SIG-M5 treated with dmso at 0.1 percent for 504 hours (cell line): Measurements from ENCODE around the gene ISG20L2.
A peak's percentile ranks its signal among the peaks of the same experiment; 100 is the strongest.

Experiments
- DNase-seq: peaks from one replicate; lab custom pipeline; 2025; ENCODE audit not compliant: unreplicated experiment; lab: John Stamatoyannopoulos, UW

Gene ISG20L2

DNA sequence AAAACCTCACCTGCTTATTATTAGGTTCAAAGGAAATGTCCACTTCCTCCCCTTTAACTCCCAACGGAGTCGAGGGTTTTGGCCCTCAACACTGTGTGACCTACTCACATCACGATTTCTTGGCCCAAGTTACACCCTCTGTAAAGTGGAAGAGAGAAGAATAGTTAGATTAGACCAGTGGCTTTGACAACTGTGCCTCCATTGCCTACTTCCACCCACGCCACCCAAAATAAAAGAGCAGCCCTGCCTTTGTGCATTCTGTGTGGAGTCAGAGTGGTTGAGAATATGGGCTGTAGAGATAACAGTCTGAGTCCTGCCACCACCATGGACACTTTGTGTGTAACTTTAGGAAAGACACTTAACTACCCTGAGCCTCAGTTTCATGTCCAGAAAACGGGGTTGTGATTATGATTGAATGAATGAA lies 27.0 kb upstream of the ISG20L2 start:
- DNase-seq: no peak

DNA sequence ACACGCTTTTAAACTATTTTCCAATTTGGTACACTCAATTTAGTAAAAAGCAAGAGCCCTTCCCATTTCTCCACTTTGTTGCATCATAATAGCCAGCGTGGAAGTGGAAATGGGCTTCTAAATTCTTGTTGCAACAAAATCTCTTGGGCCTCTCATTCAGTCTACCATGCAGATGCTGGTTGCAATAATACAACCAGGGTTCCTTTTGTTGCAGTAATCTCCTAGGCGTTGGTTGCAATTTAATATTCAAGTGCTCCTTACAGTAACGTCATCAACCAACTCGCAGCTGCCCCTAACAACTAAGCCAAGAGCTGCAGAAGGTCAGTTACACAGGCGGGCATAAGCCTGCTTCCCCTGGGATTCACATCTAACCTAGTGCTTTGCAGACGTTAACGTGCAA lies 25.7 kb upstream of the ISG20L2 start:
- peak; percentile 36 for DNase-seq

DNA sequence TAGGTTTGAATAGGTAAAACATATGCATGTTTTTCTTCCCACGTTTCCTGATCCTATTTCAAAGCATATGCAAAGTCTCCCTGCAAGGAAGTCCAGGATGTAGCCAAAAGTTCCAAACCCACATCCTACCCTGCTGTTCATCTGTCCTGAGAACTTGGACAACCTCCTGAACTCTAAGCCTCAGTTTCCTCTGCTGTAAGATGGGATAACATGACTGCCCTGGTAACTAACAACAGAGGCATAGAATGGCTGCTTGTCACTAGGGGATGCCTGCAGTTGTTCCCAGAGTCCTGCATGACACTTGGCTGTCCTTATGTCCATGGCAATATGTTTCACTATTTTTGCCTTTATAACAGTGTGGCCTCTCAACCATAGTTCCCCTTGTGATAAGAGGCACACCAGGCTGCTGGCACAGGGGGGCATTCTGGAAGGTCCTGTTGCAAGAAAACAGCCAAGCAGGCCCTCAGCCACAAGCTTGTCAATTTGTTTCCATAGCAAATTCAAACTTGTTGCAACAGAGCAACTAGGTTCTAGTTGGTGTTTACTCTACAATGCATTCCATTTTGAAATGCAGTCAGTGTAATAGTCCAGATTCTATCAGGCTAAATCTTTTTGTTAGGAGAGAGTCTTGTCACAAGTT lies 24.4 kb upstream of the ISG20L2 start:
- DNase-seq: peak; percentile 52

DNA sequence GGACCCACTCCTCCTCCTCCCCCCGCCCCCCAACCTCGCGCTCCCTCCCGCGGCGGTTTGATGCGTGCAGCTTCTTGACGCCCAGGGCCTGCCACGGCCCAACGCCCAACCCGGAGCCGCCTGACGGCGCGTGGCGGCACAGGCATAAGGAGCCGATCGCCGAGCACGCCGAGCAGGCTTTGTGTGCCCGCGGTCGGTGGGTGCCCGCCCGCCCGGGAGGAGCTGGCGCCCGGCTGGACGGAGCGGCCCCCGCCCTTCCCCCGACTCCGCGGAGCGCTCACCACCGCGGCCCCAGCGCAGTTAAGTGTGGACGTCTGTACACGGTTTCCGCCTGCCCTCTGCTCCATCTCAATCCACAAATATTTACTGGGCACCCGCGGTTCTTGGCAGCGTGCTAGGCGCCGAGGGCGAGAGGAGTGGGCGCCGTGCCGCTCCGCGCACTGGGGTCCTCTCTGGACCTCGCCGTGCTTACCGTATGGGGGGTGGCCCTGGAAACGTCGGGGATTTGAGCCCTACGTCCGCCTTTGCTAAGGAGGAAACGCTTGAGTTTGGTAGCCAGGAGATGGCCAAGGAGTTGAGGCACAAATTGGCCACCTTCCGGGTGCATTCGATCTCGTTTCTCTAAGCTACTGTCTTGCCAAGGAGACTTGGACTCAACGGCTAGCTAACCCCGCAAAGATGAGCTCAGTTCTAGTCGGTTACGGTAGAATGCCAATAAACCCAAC lies 23.4 kb upstream of the ISG20L2 start:
- DNase-seq: peak; percentile 96

DNA sequence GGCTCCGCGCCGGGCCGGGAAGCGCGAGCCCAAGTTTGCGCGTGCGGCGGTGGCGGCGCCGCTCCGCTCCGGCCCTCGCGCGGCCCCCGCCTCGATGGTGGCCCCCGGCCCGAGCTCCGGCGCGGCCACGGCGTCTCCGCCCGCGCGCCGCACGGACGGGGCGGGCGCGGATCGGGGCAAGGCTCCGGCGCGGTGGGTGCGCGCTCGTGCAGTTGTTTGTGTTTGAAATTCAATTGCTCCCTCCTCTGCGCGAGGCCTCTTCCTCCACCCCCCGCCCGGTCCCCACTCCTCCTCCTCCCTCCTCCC lies 22.8 kb upstream of the ISG20L2 start, which contains the start of gene HDGF:
Gene HDGF (minus strand): TSS at position 225 of the 306 bp plus-strand sequence. CDS start 246 bp downstream, outside the sequence.
- no peak for DNase-seq

DNA sequence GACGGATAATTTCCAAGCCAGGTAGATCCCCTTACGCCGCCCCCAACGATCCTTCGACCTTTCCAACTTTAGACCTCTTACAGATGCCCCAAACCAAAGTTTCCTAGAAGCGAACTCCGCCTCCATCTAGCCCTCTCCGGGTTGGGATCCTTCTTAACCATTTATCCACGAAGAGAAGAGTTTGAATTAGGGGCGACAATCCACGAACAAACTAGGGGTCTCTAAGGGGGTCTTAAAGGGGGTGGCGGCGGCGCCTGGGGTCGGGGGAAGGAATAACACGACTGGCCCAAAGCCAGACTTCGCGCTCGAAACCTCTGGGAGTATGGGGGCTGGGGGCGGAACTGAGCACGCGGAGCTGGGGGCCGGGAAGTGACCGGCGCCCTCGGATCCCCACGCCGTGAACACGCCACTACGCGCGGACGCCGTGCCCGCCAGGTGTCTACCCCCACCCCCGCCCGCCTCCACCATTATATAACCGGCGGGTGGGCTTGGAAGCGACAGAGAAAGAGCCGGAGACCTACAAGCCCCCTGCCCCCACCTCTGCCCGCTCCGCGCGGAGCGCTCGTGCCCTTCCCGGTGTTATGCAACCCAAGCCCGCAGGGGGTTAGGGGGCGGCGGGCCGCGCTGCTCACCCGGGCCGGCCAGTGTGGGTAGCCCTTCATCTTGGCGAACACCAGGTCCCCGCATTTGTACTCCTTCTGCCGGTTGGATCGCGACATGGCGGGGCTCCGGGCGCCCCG lies 22.3 kb upstream of the ISG20L2 start:
- DNase-seq: peak; percentile 55

DNA sequence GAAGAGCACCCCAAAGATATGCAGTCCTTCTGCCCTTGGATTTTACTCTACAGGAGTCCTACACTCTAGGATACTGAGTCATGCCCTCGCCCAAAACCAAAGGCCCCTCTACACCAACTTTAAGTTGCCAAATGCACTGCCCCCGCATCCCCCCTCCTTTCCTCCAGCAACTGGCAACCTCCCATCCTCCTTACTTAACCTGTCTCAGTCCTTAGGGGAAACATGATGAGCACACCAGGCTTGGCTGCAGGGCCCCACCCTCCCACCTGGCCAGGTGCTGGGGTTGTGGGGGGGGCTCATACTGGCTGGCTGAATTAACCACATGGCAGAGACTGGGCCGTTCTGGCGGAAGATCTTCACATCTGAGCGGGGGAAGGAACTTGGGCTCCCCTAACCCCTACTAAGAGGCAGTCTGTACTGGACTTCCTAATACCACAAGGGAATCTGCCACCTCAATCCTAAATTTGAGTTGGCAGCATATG lies 21.7 kb upstream of the ISG20L2 start:
- DNase-seq: peak; percentile 85

DNA sequence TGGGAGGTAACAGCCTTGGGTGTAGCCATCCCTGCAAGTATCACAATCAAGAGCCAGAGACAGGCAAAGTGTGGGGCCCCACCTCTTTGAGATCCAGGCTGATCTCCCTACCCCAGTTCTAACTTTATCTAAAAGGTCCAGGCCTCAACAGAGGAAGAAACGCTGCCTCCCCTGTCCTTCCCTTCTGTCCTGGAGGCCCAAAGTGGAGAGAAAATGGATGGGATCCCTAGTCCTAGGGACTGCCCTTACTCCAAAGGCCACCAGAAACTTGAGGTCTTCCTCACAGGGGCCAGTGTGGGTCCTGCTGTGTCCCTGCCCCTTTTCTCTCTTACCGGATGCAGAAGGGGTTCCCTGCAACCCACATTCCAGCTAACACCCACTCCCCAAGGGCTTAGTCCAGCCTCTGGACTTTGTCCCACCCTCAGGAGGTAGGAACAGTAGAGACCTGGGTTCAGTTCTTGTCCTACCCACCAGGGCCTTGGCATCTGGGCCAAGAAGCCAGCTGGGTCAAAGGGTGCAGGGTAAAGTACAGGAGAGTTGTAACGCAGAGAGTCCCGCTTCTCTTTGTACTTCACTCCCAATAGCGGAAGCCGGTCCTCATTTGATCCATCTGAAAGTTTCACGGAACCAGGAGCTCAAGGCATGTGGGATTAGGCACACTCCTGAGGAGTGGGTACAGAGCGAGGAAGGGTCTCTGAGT lies 21.0 kb upstream of the ISG20L2 start:
- no peak for DNase-seq

DNA sequence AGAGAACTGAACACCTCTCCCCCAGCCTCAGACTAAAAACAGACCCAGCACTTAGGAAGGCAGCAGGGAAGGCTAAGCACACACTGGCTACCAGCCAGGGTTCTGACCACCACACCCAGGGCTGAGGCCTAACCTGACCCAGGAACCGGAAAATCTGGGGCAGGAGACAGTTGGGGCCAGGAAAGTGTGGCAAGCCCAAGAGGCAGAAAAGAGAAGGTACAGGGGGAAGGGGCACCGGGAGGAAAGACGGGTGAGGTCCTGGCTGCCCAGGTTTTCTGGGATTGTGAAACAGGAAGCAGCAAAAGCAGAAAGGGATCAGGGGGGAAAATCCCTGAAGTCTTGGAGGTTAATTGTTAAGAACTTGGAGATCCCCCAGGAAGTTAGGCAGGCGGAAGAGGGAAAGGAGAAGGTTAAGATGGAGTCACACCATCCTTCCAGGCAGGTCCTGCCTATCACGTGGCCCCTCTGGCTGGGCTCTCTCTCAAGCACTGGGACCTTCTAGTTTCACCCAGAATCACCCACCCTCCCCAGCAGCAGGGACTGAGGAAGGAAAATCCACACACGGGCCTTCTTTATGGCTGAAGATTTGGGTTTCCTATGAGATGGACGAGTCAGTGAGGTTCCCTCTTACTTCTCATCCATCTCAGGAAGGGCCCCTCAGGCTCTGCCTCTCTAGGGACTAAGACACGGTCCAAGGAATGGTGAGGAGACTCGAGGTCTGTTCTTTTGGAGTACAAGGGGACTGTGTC lies 20.3 kb upstream of the ISG20L2 start:
- peak; percentile 57 for DNase-seq

DNA sequence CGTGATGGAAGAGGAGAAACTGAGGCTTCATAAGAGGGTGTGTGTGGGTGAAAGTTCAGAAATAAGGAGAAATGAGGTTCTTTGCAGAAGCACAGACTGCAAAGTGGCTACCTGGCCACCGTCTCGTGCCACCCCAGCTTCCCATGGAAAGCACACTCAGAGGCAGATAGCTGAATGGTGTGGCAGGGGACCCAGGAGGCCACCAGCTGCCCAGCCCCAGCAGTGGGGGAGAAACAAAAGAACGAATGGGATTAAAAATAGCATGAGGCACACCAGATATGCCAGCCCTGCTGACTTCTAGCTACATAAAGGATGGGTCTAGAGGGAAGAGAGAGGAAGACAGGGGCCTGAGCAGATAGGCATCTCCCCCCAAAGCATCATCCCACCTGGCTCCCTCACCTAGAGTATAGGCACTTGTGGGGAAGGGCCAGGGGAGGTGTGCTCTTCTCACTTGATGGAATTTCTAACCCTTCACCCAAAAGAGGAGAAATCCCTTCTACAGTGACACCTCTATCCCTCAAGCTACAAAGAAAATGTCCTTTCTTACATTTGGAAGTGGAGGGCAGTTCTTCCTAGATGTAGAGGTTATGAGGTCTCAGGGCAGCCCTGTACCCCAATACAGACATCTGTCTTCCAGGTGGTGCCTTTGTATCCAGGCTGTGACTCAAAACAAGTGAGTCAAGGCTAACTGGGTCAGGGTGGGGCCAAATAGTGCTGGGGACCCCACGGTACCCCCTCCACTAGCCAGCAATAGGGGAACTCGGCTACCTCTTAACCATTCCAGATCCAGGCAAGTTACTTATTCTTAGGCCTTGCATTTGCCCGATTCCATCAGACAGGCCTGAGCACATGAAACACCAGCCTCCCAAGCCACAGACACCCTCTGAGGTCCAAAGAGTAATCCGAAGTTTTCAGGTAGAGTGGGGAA lies 19.4 kb upstream of the ISG20L2 start:
- DNase-seq: no peak

DNA sequence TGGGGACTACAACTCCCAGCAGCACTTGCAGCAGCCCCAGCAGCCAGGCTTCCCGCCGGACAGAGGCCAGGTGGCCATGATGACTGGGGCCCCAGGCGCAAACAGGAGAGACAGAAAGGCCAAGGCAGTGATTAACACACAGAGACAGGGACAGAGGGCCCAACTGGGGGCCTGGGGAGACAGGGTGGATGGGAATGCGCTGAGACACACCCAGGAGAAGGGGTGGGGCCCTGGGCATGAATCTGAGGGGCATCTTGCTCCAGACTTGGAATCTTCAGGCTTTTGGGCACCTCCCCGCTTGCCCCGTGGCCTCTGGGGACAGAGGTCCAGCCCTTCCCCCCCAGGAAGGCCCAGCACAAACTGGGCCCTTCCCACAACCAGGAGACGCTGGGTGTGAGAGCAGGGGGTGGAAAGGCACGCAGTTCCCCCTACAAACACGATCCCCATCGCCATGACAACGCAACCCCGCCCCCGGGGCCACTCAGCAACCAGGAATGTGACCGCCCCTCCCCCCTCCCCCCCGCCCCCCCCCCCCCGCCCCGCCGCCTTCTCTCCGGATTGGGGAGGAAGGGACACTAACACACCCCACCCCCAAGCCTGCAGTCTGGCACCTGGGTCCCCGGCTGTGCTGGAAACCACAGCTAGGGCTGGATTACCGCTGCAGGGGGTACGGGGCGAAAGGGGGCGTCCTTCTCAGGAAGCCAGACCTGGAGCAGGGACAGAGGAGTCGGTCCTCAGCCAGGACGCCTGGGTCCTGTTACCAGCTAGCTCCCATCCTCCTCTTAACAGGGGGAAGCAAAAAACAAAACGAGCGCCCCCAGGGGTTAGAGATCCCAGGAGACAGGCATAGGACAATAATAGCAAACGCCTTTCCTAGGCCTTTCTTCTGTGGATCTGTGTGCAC lies 18.4 kb upstream of the ISG20L2 start:
- DNase-seq: peak; percentile 84

DNA sequence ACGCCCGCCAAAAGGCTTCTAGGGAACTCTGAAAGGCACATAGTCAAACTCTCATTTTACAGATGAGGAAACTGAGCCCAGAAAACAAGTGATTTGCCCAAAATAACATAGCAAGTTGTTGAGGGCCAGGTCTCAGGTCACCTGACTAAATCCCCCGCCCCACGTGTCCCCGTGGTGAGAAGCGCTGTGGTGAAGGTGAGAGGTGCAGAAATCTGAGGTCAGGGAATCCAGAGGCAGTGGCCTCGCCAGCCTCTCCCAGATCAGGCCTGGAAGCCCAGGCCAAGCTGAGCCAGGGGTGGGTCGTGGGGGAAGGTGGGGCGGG lies 17.8 kb upstream of the ISG20L2 start:
- DNase-seq: no peak

DNA sequence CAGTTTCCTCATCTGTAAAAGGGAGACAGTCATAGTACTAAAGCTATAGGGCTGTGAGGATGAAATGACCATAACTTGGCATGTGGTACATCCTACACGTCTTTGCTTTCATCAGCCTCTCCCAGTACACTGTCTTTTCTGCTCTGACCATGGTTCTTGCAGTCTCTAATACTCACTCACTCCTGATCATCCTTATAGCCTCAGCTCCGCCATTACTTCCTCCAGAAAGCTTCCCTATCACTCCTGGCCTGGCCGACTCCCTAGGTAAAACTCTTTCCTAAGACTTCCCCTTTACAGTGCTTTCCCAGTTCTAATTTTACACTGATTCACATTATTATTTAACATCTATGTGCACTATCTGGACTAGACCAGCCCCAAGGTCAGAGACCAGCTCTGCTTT lies 17.3 kb upstream of the ISG20L2 start:
- DNase-seq: no peak

DNA sequence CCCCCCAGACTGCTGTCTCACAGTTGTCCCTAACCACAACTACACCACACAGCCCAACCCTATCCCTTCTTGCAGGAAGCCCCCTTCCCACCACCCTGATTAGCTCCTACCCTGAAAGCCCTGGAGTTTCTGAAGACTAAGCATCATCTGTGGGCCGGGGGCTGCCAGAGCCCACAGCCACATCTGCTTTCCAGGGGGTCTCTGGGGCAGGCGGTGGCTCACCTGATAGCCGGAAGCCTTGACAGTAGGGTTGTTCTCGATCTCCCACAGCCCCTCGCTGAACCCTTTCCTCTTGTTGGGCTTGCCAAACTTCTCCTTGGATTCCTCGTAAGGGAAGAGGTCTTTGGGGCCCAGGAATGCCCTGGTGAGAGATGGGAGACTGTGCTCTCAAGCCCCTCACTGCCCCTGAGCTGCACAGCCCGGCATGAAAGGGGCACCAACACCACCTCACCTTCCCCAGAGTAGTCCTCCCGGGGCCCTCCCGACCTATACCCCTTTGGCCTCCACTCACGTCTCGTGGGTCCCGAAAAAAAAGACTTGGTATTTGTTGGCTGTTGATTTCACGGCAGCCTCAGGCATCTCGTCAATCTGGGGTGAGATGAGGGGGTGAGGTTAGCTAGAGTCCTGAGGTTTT lies 16.3 kb upstream of the ISG20L2 start:
- no peak for DNase-seq

DNA sequence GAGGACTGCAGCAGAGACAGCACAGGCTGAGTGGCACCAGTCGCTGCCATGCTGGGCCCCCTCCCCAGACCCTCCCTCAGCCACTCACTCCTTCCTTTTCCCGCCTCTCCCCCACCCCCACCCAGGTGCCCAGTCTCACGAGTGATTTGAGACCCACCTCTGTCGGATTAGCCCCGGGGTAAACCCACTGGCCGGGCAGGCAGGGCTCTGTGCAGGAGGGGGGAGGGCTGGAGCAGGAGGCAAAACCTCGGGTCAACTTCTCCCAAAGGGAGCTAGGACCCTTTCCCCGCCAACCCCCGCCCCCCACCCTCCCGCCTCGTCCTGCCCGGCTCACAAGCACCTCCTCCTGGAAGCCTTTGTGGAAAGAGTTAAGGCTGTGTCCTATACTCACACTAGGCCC lies 15.8 kb upstream of the ISG20L2 start:
- DNase-seq: no peak

DNA sequence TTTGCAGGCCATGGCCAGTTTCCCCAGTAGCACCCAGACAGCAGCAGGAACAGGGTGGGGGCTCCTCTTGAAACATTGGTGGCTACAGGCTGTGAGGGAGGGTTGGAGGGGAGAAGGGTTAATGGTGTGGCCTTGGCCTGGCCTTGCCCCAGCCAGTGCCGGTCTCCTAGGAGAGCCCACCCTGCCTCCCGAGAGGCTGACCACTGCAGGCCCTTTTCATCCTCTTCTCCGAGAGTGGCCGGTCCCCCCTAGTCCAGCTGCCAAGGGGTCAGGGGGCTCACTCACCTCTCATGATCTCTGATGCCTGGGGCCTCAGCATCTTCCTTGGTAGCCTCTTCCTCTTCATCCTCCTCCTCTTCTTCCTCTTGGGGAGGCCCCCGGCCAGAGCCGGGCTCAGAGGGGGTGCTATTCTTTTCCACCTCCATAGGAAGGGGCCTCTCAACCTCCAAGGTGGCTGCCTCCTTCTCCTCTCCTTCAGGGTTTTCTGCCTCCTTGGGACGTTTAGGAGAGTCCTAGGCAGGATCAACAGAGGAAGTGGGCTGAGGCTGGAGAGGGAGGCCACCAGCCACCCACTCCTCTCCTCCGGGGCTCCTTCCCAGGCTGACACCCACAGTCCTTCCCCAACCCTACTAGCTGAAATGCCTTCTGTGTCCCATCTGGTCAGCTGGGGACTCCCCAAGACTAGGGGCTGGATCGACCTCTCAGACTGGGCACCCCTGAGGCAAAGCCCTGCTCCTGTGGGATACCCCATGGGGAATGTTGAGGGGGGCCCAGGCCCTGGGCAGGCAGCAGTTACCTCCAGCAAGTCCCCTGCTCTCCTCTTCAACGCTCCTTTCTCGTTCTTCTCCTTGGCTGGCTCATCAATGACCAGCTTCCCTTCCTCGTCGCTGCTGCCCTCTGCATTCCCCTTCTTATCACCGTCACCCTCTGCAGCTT lies 15.1 kb upstream of the ISG20L2 start:
- DNase-seq: no peak

DNA sequence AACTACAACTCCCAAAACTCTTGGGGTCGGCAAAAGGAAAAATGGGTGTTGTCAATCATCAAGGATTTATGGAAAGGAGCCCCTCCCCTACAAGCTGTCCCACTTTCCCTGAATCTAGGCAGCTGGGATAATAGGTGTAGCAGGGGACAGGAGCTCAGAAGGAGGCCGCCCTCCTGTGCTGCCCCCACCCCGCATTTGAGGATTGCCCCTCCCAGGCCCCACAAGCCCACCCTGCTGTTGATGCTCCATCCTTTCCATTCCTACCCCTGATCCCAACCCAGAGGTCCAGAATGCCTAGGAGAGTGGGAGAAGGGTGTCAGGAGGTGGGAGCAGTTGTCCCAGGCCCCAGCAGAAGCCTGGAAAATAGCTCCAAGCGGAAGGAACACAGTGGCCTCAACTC lies 14.2 kb upstream of the ISG20L2 start:
- DNase-seq: no peak
